HL-60/S4 treated with phorbol 12-myristate 13-acetate at 8.2 ng/mL for 4 days and 3 days (cell line): Measurements from ENCODE around the gene PCDHA10.
"Not testable (repeated sequence)": the region's sequence is repeated elsewhere in the genome, so short reads cannot be mapped to it uniquely, and the experiment has no call there.

Experiments
- in situ Hi-C: fragments of 300-500 bp; cut with MboI; formaldehyde crosslinking; loops from 2 replicates; pipeline ENCODE4 v1.15.0; 2022; ENCODE audit warnings: low sequenced_read_pairs

Gene PCDHA10

DNA sequence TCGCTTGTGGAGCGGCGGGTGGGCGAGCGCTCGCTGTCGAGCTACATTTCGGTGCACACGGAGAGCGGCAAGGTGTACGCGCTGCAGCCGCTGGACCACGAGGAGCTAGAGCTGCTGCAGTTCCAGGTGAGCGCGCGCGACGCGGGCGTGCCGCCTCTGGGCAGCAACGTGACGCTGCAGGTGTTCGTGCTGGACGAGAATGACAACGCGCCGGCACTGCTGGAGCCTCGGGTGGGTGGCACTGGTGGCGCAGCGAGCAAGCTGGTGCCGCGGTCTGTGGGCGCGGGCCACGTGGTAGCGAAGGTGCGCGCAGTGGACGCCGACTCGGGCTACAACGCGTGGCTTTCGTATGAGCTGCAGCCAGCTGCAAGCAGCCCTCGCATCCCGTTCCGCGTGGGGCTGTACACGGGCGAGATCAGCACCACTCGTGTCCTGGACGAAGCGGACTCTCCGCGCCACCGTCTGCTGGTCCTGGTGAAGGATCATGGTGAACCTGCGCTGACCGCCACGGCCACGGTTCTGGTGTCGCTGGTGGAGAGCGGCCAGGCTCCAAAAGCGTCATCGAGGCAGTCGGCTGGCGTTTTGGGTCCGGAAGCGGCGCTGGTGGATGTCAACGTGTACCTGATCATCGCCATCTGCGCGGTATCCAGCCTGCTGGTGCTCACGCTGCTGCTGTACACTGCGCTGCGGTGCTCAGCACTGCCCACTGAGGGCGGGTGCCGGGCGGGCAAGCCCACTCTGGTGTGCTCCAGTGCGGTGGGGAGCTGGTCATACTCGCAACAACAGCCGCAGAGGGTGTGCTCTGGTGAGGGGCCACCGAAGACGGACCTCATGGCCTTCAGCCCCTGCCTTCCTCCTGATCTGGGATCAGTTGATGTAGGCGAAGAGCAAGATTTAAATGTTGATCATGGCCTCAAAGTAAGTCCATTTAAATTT, 12.6 kb upstream of the PCDHA10 start:
- in situ Hi-C loops = no loop called here

DNA sequence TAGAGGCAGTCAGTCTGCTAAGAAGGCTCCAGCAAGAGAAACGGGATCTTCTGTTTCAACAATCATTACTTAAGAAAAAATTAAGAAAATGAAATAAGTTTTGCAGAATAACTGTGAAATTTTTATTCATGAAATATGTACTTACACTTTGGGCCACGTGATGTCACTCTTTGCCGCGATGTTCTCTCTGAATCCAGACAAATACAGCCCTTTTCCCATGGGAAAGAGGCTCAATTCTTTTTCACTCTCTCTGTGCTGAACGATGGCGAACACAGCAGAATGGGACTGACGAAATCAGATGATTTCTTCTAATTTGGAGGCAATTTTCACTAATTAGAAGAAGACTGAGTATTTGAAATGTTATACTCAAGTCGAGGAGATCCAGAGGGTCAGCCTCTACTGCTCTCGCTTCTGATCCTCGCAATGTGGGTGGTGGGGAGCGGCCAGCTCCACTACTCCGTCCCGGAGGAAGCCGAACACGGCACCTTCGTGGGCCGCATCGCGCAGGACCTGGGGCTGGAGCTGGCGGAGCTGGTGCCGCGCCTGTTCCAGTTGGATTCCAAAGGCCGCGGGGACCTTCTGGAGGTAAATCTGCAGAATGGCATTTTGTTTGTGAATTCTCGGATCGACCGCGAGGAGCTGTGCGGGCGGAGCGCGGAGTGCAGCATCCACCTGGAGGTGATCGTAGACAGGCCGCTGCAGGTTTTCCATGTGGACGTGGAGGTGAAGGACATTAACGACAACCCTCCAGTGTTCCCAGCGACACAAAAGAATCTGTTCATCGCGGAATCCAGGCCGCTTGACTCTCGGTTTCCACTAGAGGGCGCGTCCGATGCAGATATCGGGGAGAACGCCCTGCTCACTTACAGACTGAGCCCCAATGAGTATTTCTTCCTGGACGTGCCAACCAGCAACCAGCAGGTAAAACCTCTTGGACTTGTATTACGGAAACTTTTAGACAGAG, 7.3 kb upstream of the PCDHA10 start, which contains the start of gene PCDHA9:
PCDHA9 (plus strand) TSS at position 244 of the 964 bp plus-strand sequence; CDS start at position 358, 114 bp downstream.
- in situ Hi-C loops = not testable (repeated sequence)

DNA sequence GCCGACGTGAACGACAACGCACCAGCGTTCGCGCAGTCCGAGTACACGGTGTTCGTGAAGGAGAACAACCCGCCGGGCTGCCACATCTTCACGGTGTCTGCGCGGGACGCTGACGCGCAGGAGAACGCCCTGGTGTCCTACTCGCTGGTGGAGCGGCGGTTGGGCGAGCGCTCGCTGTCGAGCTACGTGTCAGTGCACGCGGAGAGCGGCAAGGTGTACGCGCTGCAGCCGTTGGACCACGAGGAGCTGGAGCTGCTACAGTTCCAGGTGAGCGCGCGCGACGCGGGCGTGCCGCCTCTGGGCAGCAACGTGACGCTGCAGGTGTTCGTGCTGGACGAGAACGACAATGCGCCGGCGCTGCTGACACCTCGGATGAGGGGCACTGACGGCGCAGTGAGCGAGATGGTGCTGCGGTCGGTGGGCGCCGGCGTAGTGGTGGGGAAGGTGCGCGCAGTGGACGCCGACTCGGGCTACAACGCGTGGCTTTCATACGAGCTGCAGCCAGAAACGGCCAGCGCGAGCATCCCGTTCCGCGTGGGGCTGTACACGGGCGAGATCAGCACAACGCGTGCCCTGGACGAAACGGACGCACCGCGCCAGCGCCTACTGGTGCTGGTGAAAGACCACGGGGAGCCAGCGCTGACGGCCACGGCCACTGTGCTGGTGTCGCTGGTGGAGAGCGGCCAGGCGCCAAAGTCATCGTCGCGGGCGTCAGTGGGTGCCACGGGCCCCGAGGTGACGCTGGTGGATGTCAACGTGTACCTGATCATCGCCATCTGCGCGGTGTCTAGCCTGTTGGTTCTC, 5.7 kb upstream of the PCDHA10 start:
- in situ Hi-C loops = not testable (repeated sequence)

DNA sequence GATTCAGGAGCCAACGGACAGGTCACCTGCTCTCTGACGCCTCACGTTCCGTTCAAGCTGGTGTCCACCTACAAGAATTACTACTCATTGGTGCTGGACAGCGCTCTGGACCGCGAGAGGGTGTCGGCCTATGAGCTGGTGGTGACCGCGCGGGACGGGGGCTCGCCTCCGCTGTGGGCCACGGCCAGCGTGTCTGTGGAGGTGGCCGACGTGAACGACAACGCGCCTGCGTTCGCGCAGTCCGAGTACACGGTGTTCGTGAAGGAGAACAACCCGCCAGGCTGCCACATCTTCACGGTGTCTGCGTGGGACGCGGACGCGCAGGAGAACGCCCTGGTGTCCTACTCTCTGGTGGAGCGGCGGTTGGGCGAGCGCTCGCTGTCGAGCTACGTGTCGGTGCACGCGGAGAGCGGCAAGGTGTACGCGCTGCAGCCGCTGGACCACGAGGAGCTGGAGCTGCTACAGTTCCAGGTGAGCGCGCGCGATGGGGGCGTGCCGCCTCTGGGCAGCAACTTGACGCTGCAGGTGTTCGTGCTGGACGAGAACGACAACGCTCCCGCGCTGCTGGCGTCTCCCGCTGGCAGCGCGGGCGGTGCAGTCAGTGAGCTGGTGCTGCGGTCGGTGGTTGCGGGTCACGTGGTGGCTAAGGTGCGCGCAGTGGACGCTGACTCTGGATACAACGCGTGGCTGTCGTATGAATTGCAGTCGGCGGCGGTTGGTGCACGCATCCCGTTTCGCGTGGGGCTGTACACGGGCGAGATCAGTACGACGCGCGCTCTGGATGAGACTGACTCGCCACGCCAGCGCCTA, 1.7 kb downstream of the PCDHA10 start:
- in situ Hi-C loops = no loop called here

DNA sequence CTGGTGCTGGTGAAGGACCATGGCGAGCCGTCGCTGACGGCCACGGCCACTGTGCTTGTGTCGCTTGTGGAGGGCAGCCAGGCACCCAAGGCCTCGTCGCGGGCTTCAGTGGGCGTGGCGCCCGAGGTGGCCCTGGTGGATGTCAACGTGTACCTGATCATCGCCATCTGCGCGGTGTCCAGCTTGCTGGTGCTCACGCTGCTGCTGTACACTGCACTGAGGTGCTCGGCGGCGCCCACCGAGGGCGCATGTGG, 2.2 kb downstream of the PCDHA10 start:
- in situ Hi-C loops = no loop called here

DNA sequence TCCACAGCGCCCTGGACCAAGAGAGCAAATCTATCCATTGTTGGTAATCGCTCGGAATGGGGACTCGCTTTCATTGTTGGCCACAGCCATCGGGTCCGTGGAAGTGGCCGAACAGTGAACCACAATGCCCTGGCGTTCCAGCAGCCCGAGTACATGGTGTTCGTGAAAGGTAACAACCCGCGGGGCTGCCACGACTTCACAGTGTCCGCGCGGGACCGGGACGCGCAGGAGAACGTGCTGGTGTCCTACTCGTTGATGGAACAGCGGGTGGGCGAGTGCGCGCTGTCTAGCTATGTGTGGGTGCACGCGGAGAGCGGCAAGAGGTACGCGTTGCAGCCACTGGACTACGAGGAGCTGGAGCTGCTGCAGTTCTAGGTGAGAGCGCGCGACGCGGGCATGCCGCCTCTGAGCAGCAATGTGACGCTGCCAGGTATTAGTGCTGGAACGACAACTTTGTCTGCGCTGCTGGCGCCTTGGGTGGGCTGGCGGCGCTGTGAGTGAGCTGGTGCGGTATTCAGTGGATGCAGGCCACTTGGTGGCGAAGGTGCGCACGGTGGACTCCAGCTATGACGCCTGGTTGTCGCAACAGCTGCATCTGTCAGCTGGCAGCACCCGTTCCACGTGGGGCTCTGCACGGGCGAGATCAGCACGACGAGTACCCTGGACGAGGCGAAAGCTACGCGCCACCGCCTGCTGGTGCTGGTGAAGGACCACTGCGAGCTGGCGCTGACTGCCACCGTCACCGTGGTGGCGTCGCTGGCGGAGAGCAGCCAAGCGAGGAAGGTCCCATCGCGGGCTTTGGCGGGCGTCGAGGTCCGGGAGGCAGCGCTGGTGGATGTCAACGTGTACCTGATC, 7.0 kb downstream of the PCDHA10 start:
- in situ Hi-C loops = no loop called here

DNA sequence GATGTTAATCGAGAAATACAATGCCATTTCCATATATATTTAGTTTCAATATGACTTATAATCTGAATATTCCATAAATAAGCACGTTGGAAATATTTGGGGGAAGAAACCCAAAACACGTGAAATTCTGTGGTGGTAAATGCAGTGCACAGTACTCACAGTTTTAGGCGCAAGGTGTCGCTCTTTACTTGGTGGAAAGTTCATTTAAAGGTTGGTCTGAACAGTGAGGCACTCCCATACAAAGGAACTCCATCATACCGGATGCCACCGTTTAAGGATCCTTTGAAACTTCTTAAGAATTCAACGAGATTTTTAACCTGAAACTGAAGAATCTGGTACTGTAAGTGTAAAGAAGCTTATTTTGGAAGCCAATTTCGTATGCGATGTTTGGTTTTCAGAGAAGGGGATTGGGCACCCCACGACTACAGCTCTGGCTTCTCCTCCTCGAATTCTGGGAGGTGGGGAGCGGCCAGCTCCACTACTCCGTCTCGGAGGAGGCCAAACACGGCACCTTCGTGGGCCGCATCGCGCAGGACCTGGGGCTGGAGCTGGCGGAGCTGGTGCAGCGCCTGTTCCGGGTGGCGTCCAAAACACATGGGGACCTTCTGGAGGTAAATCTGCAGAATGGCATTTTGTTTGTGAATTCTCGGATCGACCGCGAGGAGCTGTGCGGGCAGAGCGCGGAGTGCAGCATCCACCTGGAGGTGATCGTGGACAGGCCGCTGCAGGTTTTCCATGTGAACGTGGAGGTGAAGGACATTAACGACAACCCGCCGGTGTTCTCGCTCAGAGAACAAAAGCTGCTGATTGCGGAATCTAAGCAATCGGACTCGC, 13.2 kb downstream of the PCDHA10 start, which contains the start of gene PCDHA11:
PCDHA11 (plus strand) TSS at position 237 of the 834 bp plus-strand sequence; CDS start at position 384, 147 bp downstream.
- in situ Hi-C loops = no loop called here

DNA sequence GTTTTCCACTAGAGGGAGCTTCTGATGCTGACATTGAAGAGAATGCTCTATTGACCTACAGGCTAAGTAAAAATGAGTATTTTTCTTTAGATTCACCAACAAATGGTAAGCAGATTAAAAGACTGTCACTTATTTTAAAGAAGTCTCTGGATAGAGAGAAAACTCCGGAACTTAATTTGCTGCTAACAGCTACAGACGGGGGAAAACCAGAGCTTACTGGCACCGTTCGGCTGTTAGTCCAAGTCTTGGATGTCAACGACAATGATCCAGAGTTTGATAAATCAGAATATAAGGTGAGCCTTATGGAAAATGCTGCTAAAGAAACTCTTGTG, 13.8 kb downstream of the PCDHA10 start:
- in situ Hi-C loops = no loop called here

DNA sequence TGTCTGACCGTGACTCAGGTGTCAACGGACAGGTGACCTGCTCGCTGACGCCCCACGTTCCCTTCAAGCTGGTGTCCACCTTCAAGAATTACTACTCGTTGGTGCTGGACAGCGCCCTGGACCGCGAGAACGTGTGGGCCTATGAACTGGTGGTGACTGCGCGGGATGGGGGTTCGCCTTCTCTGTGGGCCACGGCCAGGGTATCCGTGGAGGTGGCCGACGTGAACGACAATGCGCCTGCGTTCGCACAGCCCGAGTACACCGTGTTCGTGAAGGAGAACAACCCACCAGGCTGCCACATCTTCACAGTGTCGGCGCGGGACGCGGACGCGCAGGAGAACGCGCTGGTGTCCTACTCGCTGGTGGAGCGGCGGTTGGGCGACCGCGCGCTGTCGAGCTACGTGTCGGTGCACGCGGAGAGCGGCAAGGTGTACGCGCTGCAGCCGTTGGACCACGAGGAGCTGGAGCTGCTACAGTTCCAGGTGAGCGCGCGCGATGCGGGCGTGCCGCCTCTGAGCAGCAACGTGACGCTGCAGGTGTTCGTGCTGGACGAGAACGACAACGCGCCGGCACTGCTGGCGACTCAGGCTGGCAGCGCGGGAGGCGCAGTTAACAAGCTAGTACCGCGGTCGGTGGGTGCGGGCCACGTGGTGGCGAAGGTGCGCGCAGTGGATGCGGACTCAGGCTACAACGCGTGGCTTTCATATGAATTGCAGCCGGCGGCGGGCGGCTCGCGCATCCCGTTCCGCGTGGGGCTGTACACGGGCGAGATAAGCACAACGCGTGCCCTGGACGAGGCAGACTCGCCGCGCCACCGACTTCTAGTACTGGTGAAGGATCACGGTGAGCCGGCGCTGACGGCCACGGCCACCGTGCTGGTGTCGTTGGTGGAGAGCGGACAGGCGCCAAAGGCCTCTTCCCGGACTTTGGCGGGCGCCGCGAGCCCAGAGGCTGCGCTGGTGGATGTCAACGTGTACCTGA, 14.8 kb downstream of the PCDHA10 start:
- in situ Hi-C loops = no loop called here

DNA sequence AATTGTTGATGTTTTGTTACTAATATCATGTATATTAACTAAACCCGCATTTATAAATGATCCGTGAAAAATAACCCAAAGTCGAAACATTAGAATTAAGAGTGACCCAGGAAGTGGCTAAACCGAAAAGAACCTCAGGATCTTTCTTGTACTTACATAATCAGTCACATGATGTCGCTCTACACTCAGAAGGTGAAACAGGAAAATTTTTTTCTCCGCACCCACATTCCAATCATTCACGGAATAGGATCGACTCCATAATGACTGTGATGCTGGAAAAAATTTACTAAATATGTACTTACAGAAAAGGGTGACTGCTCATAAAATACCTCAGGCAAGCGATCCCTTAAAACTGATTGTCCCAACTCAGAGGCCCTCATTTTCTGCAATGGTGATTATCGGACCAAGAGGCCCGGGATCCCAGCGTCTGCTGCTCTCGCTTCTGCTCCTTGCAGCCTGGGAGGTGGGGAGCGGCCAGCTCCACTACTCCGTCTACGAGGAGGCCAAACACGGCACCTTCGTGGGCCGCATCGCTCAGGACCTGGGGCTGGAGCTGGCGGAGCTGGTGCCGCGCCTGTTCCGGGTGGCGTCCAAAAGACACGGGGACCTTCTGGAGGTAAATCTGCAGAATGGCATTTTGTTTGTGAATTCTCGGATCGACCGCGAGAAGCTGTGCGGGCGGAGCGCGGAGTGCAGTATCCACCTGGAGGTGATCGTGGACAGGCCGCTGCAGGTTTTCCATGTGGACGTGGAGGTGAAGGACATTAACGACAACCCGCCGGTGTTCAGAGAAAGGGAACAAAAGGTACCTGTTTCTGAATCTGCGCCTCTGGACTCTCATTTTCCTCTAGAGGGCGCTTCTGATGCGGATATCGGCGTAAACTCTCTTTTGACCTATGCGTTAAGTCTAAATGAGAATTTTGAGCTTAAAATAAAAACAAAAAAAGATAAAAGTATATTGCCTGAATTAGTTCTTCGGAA, 19.7 kb downstream of the PCDHA10 start, which contains the start of gene PCDHA12:
PCDHA12 (plus strand) TSS at position 224 of the 981 bp plus-strand sequence; CDS start at position 389, 165 bp downstream.
- in situ Hi-C loops = no loop called here

DNA sequence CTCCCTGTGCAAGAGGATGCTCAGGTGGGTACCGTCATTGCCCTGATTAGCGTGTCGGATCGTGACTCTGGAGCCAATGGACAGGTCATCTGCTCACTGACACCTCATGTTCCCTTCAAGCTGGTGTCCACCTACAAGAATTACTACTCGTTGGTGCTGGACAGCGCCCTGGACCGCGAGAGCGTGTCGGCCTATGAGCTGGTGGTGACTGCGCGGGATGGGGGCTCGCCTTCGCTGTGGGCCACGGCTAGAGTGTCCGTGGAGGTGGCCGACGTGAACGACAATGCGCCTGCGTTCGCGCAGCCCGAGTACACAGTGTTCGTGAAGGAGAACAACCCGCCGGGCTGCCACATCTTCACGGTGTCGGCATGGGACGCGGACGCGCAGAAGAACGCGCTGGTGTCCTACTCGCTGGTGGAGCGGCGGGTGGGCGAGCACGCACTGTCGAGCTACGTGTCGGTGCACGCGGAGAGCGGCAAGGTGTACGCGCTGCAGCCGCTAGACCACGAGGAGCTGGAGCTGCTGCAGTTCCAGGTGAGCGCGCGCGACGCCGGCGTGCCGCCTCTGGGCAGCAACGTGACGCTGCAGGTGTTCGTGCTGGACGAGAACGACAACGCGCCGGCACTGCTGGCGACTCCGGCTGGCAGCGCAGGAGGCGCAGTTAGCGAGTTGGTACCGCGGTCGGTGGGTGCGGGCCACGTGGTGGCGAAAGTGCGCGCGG, 21.0 kb downstream of the PCDHA10 start:
- in situ Hi-C loops = not testable (repeated sequence)

DNA sequence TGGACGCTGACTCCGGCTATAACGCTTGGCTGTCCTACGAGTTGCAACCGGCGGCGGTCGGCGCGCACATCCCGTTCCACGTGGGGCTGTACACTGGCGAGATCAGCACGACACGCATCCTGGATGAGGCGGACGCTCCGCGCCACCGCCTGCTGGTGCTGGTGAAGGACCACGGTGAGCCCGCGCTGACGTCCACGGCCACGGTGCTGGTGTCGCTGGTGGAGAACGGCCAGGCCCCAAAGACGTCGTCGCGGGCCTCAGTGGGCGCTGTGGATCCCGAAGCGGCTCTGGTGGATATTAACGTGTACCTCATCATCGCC, 21.5 kb downstream of the PCDHA10 start:
- in situ Hi-C loops = no loop called here

DNA sequence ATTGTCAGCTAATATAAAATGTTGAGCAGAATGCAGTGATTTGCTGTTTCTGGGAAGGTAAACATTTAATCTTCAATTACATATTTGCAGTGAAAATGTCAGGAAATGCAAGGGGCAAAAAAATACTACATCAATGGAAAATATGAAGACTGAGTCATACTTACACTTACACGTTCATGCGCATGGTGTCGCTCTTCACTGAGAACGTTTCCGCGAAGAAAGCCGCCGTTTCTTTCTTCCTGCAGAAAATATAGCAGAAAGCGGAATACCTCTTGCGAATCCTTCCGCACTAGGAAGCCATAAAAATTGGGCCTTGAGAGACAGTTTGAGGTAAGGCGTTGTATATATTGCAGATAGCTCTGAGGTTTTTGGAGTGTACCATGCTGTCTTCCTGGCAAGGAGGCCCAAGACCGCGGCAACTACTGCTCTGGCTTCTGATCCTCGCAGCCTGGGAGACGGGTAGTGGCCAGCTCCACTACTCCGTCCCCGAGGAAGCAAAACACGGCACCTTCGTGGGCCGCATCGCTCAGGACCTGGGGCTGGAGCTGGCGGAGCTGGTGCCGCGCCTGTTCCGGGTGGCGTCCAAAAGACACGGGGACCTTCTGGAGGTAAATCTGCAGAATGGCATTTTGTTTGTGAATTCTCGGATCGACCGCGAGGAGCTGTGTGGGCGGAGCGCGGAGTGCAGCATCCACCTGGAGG, 26.3 kb downstream of the PCDHA10 start, which contains the start of gene PCDHA13:
PCDHA13 (plus strand) TSS at position 236 of the 702 bp plus-strand sequence; CDS start at position 381, 145 bp downstream.
- in situ Hi-C loops = no loop called here

DNA sequence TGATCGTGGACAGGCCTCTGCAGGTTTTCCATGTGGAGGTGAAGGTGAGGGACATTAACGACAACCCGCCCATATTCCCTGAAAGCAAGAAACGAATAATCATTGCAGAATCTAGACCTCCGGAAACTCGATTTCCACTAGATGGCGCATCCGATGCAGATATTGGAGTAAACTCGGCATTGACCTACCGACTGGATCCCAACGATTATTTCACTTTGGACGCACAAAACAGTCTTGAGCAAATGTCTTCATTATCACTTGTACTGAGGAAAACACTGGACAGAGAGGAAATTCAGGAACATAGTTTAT, 26.8 kb downstream of the PCDHA10 start:
- in situ Hi-C loops = no loop called here

DNA sequence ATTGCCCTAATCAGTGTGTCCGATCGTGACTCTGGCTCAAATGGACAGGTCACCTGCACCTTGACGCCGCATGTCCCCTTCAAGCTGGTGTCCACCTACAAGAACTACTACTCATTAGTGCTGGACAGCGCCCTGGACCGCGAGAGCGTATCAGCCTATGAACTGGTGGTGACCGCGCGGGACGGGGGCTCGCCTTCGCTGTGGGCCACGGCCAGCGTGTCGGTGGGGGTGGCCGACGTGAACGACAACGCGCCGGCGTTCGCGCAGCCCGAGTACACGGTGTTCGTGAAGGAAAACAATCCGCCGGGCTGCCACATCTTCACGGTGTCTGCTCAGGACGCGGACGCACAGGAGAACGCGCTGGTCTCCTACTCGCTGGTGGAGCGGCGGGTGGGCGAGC, 27.7 kb downstream of the PCDHA10 start:
- in situ Hi-C loops = no loop called here
